ENCODE data around the gene ADAM30.

DNA sequence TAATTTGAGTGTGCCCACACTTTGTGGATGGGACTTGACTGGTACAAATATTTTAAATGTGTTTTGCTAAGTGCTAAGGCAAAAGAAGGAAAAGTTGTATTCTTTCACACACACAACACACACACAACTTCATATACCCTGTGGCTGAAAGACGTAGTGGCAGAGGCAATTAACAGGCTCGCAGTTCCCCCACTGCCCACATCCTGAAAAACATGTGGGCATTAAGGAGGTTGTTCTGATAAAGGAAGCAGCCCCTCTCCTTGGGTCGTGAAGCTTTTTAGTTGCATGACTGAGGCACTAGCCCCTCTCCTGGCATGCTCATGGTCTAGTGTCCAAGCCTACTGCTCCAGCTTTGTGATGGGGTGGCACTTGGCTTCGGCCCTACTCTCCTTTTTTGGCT, 14.3 kb upstream of the ADAM30 start:
- TF ChIP-seq REPIN1 (tag by site-specific recombination; IDR thresholded peaks at IDR 0.05; ENCODE audit: low read depth), result no peak
- TF ChIP-seq, protein P1, sequence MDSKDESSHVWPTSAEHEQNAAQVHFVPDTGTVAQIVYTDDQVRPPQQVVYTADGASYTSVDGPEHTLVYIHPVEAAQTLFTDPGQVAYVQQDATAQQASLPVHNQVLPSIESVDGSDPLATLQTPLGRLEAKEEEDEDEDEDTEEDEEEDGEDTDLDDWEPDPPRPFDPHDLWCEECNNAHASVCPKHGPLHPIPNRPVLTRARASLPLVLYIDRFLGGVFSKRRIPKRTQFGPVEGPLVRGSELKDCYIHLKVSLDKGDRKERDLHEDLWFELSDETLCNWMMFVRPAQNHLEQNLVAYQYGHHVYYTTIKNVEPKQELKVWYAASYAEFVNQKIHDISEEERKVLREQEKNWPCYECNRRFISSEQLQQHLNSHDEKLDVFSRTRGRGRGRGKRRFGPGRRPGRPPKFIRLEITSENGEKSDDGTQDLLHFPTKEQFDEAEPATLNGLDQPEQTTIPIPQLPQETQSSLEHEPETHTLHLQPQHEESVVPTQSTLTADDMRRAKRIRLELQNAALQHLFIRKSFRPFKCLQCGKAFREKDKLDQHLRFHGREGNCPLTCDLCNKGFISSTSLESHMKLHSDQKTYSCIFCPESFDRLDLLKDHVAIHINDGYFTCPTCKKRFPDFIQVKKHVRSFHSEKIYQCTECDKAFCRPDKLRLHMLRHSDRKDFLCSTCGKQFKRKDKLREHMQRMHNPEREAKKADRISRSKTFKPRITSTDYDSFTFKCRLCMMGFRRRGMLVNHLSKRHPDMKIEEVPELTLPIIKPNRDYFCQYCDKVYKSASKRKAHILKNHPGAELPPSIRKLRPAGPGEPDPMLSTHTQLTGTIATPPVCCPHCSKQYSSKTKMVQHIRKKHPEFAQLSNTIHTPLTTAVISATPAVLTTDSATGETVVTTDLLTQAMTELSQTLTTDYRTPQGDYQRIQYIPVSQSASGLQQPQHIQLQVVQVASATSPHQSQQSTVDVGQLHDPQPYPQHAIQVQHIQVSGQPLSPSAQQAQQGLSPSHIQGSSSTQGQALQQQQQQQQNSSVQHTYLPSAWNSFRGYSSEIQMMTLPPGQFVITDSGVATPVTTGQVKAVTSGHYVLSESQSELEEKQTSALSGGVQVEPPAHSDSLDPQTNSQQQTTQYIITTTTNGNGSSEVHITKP (tag by site-specific recombination; IDR thresholded peaks at IDR 0.05), result no peak
- TF ChIP-seq, protein P2, sequence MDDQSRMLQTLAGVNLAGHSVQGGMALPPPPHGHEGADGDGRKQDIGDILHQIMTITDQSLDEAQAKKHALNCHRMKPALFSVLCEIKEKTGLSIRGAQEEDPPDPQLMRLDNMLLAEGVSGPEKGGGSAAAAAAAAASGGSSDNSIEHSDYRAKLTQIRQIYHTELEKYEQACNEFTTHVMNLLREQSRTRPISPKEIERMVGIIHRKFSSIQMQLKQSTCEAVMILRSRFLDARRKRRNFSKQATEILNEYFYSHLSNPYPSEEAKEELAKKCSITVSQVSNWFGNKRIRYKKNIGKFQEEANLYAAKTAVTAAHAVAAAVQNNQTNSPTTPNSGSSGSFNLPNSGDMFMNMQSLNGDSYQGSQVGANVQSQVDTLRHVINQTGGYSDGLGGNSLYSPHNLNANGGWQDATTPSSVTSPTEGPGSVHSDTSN (CRISPR knock-in tag; IDR thresholded peaks at IDR 0.05), result no peak
- TF ChIP-seq, protein P3, sequence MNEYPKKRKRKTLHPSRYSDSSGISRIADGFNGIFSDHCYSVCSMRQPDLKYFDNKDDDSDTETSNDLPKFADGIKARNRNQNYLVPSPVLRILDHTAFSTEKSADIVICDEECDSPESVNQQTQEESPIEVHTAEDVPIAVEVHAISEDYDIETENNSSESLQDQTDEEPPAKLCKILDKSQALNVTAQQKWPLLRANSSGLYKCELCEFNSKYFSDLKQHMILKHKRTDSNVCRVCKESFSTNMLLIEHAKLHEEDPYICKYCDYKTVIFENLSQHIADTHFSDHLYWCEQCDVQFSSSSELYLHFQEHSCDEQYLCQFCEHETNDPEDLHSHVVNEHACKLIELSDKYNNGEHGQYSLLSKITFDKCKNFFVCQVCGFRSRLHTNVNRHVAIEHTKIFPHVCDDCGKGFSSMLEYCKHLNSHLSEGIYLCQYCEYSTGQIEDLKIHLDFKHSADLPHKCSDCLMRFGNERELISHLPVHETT (tag by site-specific recombination; IDR thresholded peaks at IDR 0.05), result no peak

Data from HEK293 (cell line).